Measurements from ENCODE around the gene KCNK7.

DNA sequence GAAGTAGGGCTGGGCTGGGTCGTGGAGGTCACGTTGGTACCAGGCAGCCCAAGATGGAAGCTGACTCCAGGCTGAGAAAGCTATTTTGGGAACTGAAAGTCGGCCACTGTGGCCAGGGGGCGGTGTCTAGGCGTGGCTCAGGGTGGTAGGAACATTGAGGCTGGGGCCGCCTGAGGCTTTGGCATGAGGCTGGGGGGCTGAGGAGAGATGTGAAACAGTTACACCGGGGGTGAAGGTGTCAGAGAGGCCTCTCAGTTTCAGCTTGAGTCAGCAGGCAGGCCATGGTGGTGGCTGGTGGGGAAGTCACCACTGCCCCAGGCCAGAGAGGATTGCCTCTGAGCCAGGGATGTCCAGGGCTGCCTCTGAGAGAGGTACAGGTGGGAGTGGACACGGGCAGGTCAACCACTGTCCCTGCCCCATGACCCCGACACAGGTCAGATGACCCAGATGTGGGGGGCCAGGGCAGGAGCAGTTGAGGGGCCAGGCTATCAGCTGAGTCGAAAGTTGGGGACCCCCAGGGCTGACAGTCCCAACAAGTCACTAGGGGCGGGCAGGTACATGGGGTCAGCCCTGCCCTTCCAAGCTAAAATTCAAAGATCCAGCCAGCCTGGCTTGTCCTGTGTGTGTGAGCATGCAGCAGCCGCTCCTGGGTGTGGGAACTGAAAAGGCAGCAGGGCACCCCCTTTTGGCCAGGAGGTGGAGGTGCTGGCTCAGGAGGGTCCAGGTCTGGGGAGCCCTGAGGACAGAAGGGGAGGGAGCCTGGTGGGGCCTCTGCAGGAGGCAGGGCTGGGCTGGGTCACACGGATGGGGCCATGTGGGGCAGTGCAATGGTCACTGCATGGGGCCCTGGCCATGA, 7.2 kb downstream of the KCNK7 start:
- TF ChIP-seq, protein P1, sequence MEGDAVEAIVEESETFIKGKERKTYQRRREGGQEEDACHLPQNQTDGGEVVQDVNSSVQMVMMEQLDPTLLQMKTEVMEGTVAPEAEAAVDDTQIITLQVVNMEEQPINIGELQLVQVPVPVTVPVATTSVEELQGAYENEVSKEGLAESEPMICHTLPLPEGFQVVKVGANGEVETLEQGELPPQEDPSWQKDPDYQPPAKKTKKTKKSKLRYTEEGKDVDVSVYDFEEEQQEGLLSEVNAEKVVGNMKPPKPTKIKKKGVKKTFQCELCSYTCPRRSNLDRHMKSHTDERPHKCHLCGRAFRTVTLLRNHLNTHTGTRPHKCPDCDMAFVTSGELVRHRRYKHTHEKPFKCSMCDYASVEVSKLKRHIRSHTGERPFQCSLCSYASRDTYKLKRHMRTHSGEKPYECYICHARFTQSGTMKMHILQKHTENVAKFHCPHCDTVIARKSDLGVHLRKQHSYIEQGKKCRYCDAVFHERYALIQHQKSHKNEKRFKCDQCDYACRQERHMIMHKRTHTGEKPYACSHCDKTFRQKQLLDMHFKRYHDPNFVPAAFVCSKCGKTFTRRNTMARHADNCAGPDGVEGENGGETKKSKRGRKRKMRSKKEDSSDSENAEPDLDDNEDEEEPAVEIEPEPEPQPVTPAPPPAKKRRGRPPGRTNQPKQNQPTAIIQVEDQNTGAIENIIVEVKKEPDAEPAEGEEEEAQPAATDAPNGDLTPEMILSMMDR (IDR thresholded peaks at IDR 0.05) = peak; percentile 37 to 59
- no peak for TF ChIP-seq POLR2AphosphoS5 (IDR thresholded peaks at IDR 0.05)
- no peak for TF ChIP-seq POLR2A (IDR thresholded peaks at IDR 0.05)
